GM18861 (cell line): ENCODE data around the gene CDC37L1.
"Not testable (repeated sequence)": the region's sequence is repeated elsewhere in the genome, so short reads cannot be mapped to it uniquely, and the experiment has no call there.

Experiments
- ATAC-seq: cut with Tn5 transposase; IDR thresholded peaks from one replicate; pipeline ENCODE4 v1.9.1; 2021; ENCODE audit not compliant: unreplicated experiment

Gene CDC37L1

GRCh38 chr9:4748612-4749011, 69.2 kb downstream of the CDC37L1 start:
- ATAC-seq: no peak

- ATAC-seq: no peak
Measured at GRCh38 chr9:4750023-4750673, 70.8 kb downstream of the CDC37L1 start.

GRCh38 chr9:4754530-4754929, 75.2 kb downstream of the CDC37L1 start:
- not testable (repeated sequence) for ATAC-seq

GRCh38 chr9:4755026-4755609, 75.7 kb downstream of the CDC37L1 start:
- no peak for ATAC-seq

GRCh38 chr9:4756420-4756819, 77.1 kb downstream of the CDC37L1 start:
- no peak for ATAC-seq
